Head of caudate nucleus (tissue), 42 donors: Measurements from ENCODE around the gene ARHGAP22.

Experiments used
- DNase-seq, 42 donors: peaks; one replicate each; pipeline versions ENCODE4 v3.0.0 to v3.0.0-alpha.2; 2020 to 2021; ENCODE audit warnings: mixed read lengths in 7 of 42
- intact Hi-C: fragments of 100-400 bp; cut with DNase I; formaldehyde crosslinking; loops from one replicate; pipeline ENCODE4 v1.15.0; 2022

Gene ARHGAP22

GRCh38 chr10:48414160-48414559 lies 190.7 kb downstream of the ARHGAP22 start:
- intact Hi-C loops = no loop called here
- DNase-seq = no peak

- no peak for DNase-seq
- intact Hi-C loops = no loop called here
Measured at GRCh38 chr10:48412933-48413332, 191.9 kb downstream of the ARHGAP22 start.

GRCh38 chr10:48412081-48412480 lies 192.8 kb downstream of the ARHGAP22 start:
- intact Hi-C loops = no loop called here
- no peak for DNase-seq

- intact Hi-C loops = no loop called here
- DNase-seq = no peak
Measured at GRCh38 chr10:48411510-48411909, 193.4 kb downstream of the ARHGAP22 start.

GRCh38 chr10:48410503-48410902 lies 194.4 kb downstream of the ARHGAP22 start:
- no peak for DNase-seq
- intact Hi-C loops = no loop called here

GRCh38 chr10:48406658-48407057 lies 198.2 kb downstream of the ARHGAP22 start:
- intact Hi-C loops = no loop called here
- no peak for DNase-seq

- no peak for DNase-seq
- intact Hi-C loops = no loop called here
Measured at GRCh38 chr10:48406204-48406603, 198.7 kb downstream of the ARHGAP22 start.

- intact Hi-C loops = no loop called here
- no peak for DNase-seq
Measured at GRCh38 chr10:48404646-48405045, 200.2 kb downstream of the ARHGAP22 start.

GRCh38 chr10:48400850-48401220 lies 204.0 kb downstream of the ARHGAP22 start:
- DNase-seq = peak in 1 of 42 donors; percentile 15

GRCh38 chr10:48400129-48400849 lies 204.6 kb downstream of the ARHGAP22 start:
- intact Hi-C loops = no loop called here
- DNase-seq = no peak

More at GRCh38 chr10:48400850-48401220, 204.0 kb downstream of the ARHGAP22 start:
- intact Hi-C loops = no loop called here

GRCh38 chr10:48399551-48399950 lies 205.3 kb downstream of the ARHGAP22 start:
- no peak for DNase-seq
- intact Hi-C loops = no loop called here

- intact Hi-C loops = no loop called here
- peak in 13 of 42 donors; percentile 4 to 40 (median 16) for DNase-seq
Measured at GRCh38 chr10:48399056-48399541, 205.8 kb downstream of the ARHGAP22 start.

- intact Hi-C loops = no loop called here
- DNase-seq = no peak
Measured at GRCh38 chr10:48398261-48398660, 206.6 kb downstream of the ARHGAP22 start.
